ENCODE results near the gene STPG4. TPM values are rescaled to one million over a fixed set of nuclear protein-coding genes. Genes with fewer than 3 reads are reported as not detected.

The STPG4 gene
- total and polyA plus RNA-seq, 2 of the 8 experiments (the other 6 are each of a cell fraction or from before 2014, with no cell fraction given): 0.28 TPM; not detected in 1

DNA sequence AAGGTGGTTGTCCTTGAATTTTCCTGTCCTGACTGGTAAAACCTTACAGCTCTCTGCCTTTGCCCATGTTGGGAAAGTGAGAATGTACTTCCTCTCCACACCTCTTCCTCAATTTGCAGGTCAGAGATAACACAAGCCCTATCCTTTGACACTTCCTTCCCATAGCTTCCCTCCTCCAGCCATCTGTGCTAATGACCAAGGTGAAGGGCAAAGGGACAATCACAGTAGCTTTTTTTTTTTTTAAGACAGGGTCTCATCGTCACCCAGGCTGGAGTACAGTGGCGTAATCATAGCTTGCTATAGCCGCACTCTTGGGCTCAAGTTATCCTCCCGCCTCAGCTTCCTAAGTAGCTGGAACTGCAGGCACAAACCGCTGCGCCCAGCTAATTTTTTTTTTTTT is 24.3 kb upstream of the STPG4 start (continued):
- TF ChIP-seq SAP30 (IDR thresholded peaks at IDR 0.05; ENCODE audit: insufficient read depth, insufficient replicate concordance, low read length) (no peak), MAFK (IDR thresholded peaks at IDR 0.05; ENCODE audit: low read depth, low read length) (no peak), PHF8 (conservative IDR thresholded peaks at IDR 0.05; ENCODE audit: low read depth, low read length) (no peak), YY1 (IDR thresholded peaks at IDR 0.05; ENCODE audit: low read depth, low read length) (no peak)

Measured in H1 (cell line).